IMR-90 (cell line): ENCODE data around the gene LRSAM1. TPM values are rescaled to one million over a fixed set of nuclear protein-coding genes. Genes with fewer than 3 reads are reported as not detected.

ENCODE experiments used
- ATAC-seq: fragments of 200-7000 bp; cut with Tn5 transposase; 2 replicates; pipeline ENCODE4 v1.9.1; 2020; ENCODE audit warnings: low read depth, mild to moderate bottlenecking, moderate library complexity
- BruUV-seq: library from RNA; stranded (reverse); fragments of 400-500 nt; replicated peaks from 2 replicates; lab custom pipeline; 2021; lab: Mats Ljungman, UMichigan
- CTCF ChIA-PET: fragments of 300-600 bp; formaldehyde crosslinking; extraction: SDS; loops from one replicate; lab custom pipeline; 2021; ENCODE audit warnings: antibody characterized with exemption; lab: Yijun Ruan, JAX
- POLR2A ChIA-PET: fragments of 300-600 bp; sonication (Branson Sonifier 250); formaldehyde crosslinking; loops from one replicate; lab custom pipeline; 2022; ENCODE audit warnings: antibody characterized with exemption; ENCODE audit not compliant: unreplicated experiment; lab: Charles Lee
- DNase-seq: peaks from one replicate; pipeline ENCODE4 v3.0.0; 2013
- H2AFZ ChIP-seq: replicated peaks from 2 replicates; pipeline ENCODE3; 2013; ENCODE audit warnings: low read length, mild to moderate bottlenecking; ENCODE audit not compliant: poor library complexity
- H2AK5ac ChIP-seq: 2 replicates; pipeline ENCODE4 v1.6.1; 2013; ENCODE audit warnings: low read depth, low read length, inconsistent platforms
- H2AK9ac ChIP-seq: replicated peaks from 2 replicates; pipeline ENCODE3; 2013; ENCODE audit warnings: mild to moderate bottlenecking, low read depth, low read length, moderate library complexity; ENCODE audit not compliant: poor library complexity
- H2BK120ac ChIP-seq: 2 replicates; pipeline ENCODE4 v1.6.1; 2013; ENCODE audit warnings: low read depth, low read length, inconsistent platforms
- H2BK15ac ChIP-seq: 3 replicates; pipeline ENCODE4 v1.6.1; 2013; ENCODE audit warnings: low read depth, low read length, inconsistent platforms
- H2BK20ac ChIP-seq: 2 replicates; pipeline ENCODE4 v1.6.1; 2013; ENCODE audit warnings: low read depth, mild to moderate bottlenecking, inconsistent platforms, low read length, moderate library complexity
- H2BK5ac ChIP-seq: 2 replicates; pipeline ENCODE4 v1.6.1; 2013; ENCODE audit warnings: mild to moderate bottlenecking, low read depth, low read length, inconsistent platforms; ENCODE audit not compliant: poor library complexity, severe bottlenecking
- H3K14ac ChIP-seq: replicated peaks from 2 replicates; pipeline ENCODE4 v1.6.1; 2013; ENCODE audit warnings: low read depth, low read length, inconsistent platforms
- H3K18ac ChIP-seq: 2 replicates; pipeline ENCODE4 v1.6.1; 2013; ENCODE audit warnings: low read depth, low read length, control low read depth
- H3K23ac ChIP-seq: 2 replicates; pipeline ENCODE4 v1.6.1; 2013; ENCODE audit warnings: low read depth, low read length, inconsistent platforms
- H3K27ac ChIP-seq: 2 replicates; pipeline ENCODE4 v1.5.1; 2013; ENCODE audit warnings: mild to moderate bottlenecking, control low read depth, low read length; ENCODE audit not compliant: insufficient read depth
- H3K27me3 ChIP-seq: 2 replicates; pipeline ENCODE4 v1.6.1; 2013; ENCODE audit warnings: low read length; ENCODE audit not compliant: control insufficient read depth, insufficient read depth
- H3K36me3 ChIP-seq: 2 replicates; pipeline ENCODE4 v1.6.1; 2013; ENCODE audit warnings: low read length, mixed read lengths; ENCODE audit not compliant: control insufficient read depth, insufficient read depth
- H3K4ac ChIP-seq: 2 replicates; pipeline ENCODE4 v1.6.1; 2013; ENCODE audit warnings: low read depth, low read length, inconsistent platforms
- H3K4me1 ChIP-seq: 2 replicates; pipeline ENCODE4 v1.6.1; 2013; ENCODE audit warnings: low read length, mixed read lengths; ENCODE audit not compliant: control insufficient read depth, insufficient read depth
- H3K4me2 ChIP-seq: 2 replicates; pipeline ENCODE4 v1.6.1; 2013; ENCODE audit warnings: low read depth, mild to moderate bottlenecking, control low read depth, low read length, moderate library complexity
- H3K4me3 ChIP-seq: 2 replicates; pipeline ENCODE4 v1.5.1; 2013; ENCODE audit warnings: low read depth, mild to moderate bottlenecking, control low read depth, low read length, moderate library complexity; ENCODE audit not compliant: insufficient read depth
- H3K56ac ChIP-seq: 2 replicates; pipeline ENCODE4 v1.6.1; 2013; ENCODE audit warnings: low read length, inconsistent platforms; ENCODE audit not compliant: insufficient read depth; ENCODE audit errors: extremely low read depth
- H3K79me1 ChIP-seq, 2 experiments: 2 replicates each; pipeline ENCODE4 v1.6.1; 2013; ENCODE audit warnings: low read length in 2 of 2, inconsistent platforms in 1 of 2, low read depth in 1 of 2
- H3K9ac ChIP-seq: 2 replicates; pipeline ENCODE4 v1.6.1; 2013; ENCODE audit warnings: low read depth, low read length, control low read depth
- H3K9me1 ChIP-seq: 2 replicates; pipeline ENCODE4 v1.6.1; 2013; ENCODE audit warnings: low read length, inconsistent platforms; ENCODE audit not compliant: insufficient read depth
- H3K9me3 ChIP-seq: 2 replicates; pipeline ENCODE4 v1.6.1; 2013; ENCODE audit warnings: low read length; ENCODE audit not compliant: control insufficient read depth, insufficient read depth
- H4K20me1 ChIP-seq: 2 replicates; pipeline ENCODE4 v1.6.1; 2013; ENCODE audit warnings: low read length, inconsistent platforms; ENCODE audit not compliant: insufficient read depth
- H4K5ac ChIP-seq: 2 replicates; pipeline ENCODE4 v1.6.1; 2013; ENCODE audit warnings: mild to moderate bottlenecking, low read depth, low read length, control low read depth
- H4K8ac ChIP-seq, 2 experiments: 2 replicates each; pipeline ENCODE4 v1.6.1; 2013; ENCODE audit warnings: low read depth in 2 of 2, low read length in 2 of 2, control low read depth in 1 of 2, inconsistent platforms in 1 of 2
- H4K91ac ChIP-seq: 2 replicates; pipeline ENCODE4 v1.6.1; 2013; ENCODE audit warnings: low read depth, low read length, inconsistent platforms; ENCODE audit not compliant: insufficient read depth
- WGBS, 2 experiments: methylation state at CpG; one replicate each; pipeline versions ENCODE4 v1.1.5 to v1.1.7; 2013; ENCODE audit warnings: missing lambda C conversion rate in 2 of 2; ENCODE audit not compliant: insufficient read length in 1 of 2; ENCODE audit errors: extremely low coverage in 2 of 2; 5-methylcytosine and 5-hydroxymethylcytosine counted together
- dilution Hi-C: fragments of 300-500 bp; cut with HindIII; formaldehyde crosslinking; loops from one replicate; pipeline ENCODE4 v1.14.3; 2018; ENCODE audit warnings: low sequenced_read_pairs; ENCODE audit not compliant: unreplicated experiment
- in situ Hi-C: fragments of 300-500 bp; cut with MboI; formaldehyde crosslinking; loops from 3 replicates; pipeline ENCODE4 v1.14.3; 2019; ENCODE audit warnings: low sequenced_read_pairs, inconsistent platforms, mixed read lengths
- intact Hi-C: fragments of 100-400 bp; cut with micrococcal nuclease; formaldehyde crosslinking; loops from 2 replicates; pipeline ENCODE4 v1.10.0; 2022
- polyA plus RNA-seq, 3 experiments: library from polyadenylated mRNA; depleted of rRNA; stranded (reverse); fragments of >200 nt; gene quantifications; 2 replicates each; pipeline ENCODE4 v1.2.3, GENCODE V29; 2012; ENCODE audit warnings: low replicate concordance in 1 of 3
- total RNA-seq: library from RNA; depleted of rRNA; stranded (reverse); fragments of >200 nt; gene quantifications from 2 replicates; pipeline ENCODE4 v1.2.3, GENCODE V29; 2012
- TF ChIP-seq, protein P1 (sequence below): fragments of 150-350 bp; IDR thresholded peaks from 2 replicates; pipeline ENCODE4 v1.6.1; 2016; ENCODE audit warnings: low read depth, mild to moderate bottlenecking, low read length, moderate library complexity, borderline replicate concordance

LRSAM1 gene
- total and polyA plus RNA-seq, 2 of the 4 experiments (the other 2 are of a cell fraction): 3.0 to 9.3 TPM

DNA sequence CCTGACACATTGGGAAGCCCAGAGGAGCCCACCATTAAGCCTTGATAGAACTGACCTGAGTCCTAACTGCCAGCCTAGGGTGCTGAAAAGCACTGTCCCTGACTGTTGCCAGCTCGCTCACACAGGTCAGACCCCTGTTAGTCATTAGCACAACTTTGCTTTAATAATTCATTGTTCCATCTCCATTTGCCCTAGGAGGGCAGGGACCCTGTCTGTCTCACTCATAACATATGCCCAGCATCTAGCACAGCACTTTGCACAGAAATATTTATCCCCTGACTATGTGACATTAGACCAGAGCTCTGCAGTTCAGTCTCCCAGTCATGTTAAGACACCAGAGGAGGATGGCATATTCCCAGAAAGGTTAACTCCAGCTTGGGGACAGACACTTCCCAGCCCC lies 99.0 kb downstream of the LRSAM1 start:
- no peak for DNase-seq
- Histone ChIP-seq H3K9ac (no peak overlapping the region), H4K5ac (no peak overlapping the region), H3K4me2 (no peak overlapping the region), H2BK20ac (no peak overlapping the region), H4K91ac (no peak overlapping the region), H3K56ac (no peak overlapping the region), H3K14ac (no peak overlapping the region), H2BK120ac (no peak overlapping the region), H3K27ac (peak overlapping the region; percentile 10; the same call in 1 of the 2 replicates), H3K9me1 (peaks cover 66% of the 10 kb centered on the region), H3K23ac (no peak overlapping the region; the same call in 1 of the 2 replicates), H2BK15ac (no peak overlapping the region), H2AFZ (no peak overlapping the region), H3K9me3 (no peaks in the 10 kb centered on the region), H4K8ac (no peak overlapping the region), H3K4ac (no peak overlapping the region), H2AK5ac (no peak overlapping the region), H3K36me3 (peaks cover 41% of the 10 kb centered on the region), H3K27me3 (no peaks in the 10 kb centered on the region), H3K4me1 (peaks cover 48% of the 10 kb centered on the region), H3K79me1 (peaks cover 0 to 70% of the 10 kb centered on the region in 2 experiments; a peak in 3 of 4 replicates), H3K18ac (no peak overlapping the region), H3K4me3 (no peak overlapping the region), H2BK5ac (peak overlapping the region; percentile 5), H2AK9ac (peak overlapping the region; percentile 10), H4K20me1 (peaks cover 92% of the 10 kb centered on the region)
- no TSS peak for BruUV-seq
- intact Hi-C loops (no loop called here), in situ Hi-C loops (no loop called here), dilution Hi-C loops (no loop called here)
- POLR2A ChIA-PET: no interaction called here
- CTCF ChIA-PET: no interaction called here
- TF ChIP-seq, protein P1, sequence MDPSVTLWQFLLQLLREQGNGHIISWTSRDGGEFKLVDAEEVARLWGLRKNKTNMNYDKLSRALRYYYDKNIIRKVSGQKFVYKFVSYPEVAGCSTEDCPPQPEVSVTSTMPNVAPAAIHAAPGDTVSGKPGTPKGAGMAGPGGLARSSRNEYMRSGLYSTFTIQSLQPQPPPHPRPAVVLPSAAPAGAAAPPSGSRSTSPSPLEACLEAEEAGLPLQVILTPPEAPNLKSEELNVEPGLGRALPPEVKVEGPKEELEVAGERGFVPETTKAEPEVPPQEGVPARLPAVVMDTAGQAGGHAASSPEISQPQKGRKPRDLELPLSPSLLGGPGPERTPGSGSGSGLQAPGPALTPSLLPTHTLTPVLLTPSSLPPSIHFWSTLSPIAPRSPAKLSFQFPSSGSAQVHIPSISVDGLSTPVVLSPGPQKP: no peak
- WGBS, 2 experiments: 83% methylated on average over 1 of the region's 1 CpG; no CpG with 5 or more reads in 1 of the 2 experiments
- no peak for ATAC-seq
